WTC11 (cell line): ENCODE results near the gene ZNF423.

ENCODE experiments used
- CBFB ChIP-seq: sonication (generic); formaldehyde crosslinking; IDR thresholded peaks from 2 replicates; pipeline ENCODE4 v1.8.1; 2022; ENCODE audit warnings: mild to moderate bottlenecking, low read depth, missing genetic modification reagents
- ESRRA ChIP-seq: sonication (generic); formaldehyde crosslinking; IDR thresholded peaks from 2 replicates; pipeline ENCODE4 v1.8.1; 2022; ENCODE audit warnings: mild to moderate bottlenecking, missing genetic modification reagents, borderline replicate concordance
- NFYB ChIP-seq: sonication (generic); formaldehyde crosslinking; conservative IDR thresholded peaks from 2 replicates; pipeline ENCODE4 v1.8.0; 2022; ENCODE audit warnings: low read depth, missing genetic modification reagents
- TEAD4 ChIP-seq: sonication (generic); formaldehyde crosslinking; IDR thresholded peaks from 2 replicates; pipeline ENCODE4 v1.8.0; 2022; ENCODE audit warnings: mild to moderate bottlenecking, missing genetic modification reagents
- ZNF121 ChIP-seq: sonication (generic); formaldehyde crosslinking; IDR thresholded peaks from 2 replicates; pipeline ENCODE4 v1.8.0; 2023; ENCODE audit warnings: missing genetic modification reagents
- TF ChIP-seq, protein P1 (sequence below): sonication (generic); formaldehyde crosslinking; IDR thresholded peaks from 2 replicates; pipeline ENCODE4 v1.8.0; 2022; ENCODE audit warnings: mild to moderate bottlenecking, missing genetic modification reagents
- TF ChIP-seq, protein P2 (sequence below): sonication (generic); formaldehyde crosslinking; IDR thresholded peaks from 2 replicates; pipeline ENCODE4 v1.8.1; 2022; ENCODE audit warnings: missing genetic modification reagents, borderline replicate concordance
- TF ChIP-seq, protein P3 (sequence below): sonication (generic); formaldehyde crosslinking; IDR thresholded peaks from 2 replicates; pipeline ENCODE4 v1.8.0; 2022; ENCODE audit warnings: mild to moderate bottlenecking, missing genetic modification reagents
- TF ChIP-seq, protein P4 (sequence below): fragments of 200-600 bp; IDR thresholded peaks from 2 replicates; pipeline ENCODE4 v1.8.0; 2022; ENCODE audit warnings: antibody characterized with exemption
- TF ChIP-seq, protein P5 (sequence below): sonication (generic); formaldehyde crosslinking; conservative IDR thresholded peaks from 2 replicates; pipeline ENCODE4 v1.8.1; 2023; ENCODE audit warnings: mild to moderate bottlenecking, low read depth, missing genetic modification reagents, moderate library complexity
- TF ChIP-seq, protein P6 (sequence below): sonication (generic); formaldehyde crosslinking; IDR thresholded peaks from 2 replicates; pipeline ENCODE4 v1.8.0; 2023; ENCODE audit warnings: mild to moderate bottlenecking, missing genetic modification reagents
- TF ChIP-seq, protein P7 (sequence below): sonication (generic); formaldehyde crosslinking; IDR thresholded peaks from 2 replicates; pipeline ENCODE4 v1.8.0; 2022; ENCODE audit warnings: mild to moderate bottlenecking, missing genetic modification reagents

DNA sequence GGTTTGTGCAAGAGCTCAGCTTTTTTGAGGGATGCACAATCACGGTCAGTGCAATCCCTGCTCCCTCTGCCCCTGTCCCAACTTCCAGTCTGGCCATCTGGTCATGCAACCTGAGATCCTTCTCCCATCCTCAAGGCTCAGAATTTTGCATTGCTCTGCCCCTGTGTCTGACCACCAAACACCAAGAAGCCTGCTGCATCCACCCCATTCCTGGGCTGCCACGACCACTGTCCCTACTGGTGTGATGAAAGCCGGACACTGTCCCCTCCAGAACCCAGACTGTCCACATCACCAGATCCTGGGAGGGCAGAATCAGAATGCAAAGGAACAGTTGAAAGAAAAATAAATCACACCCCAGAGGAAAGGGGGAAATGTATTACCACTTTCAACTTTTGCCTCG, 251.3 kb downstream of the ZNF423 start:
- TF ChIP-seq TEAD4 (CRISPR knock-in tag) (no peak), ESRRA (CRISPR knock-in tag) (no peak), NFYB (CRISPR knock-in tag) (no peak), ZNF121 (no peak), CBFB (CRISPR knock-in tag) (no peak)
- TF ChIP-seq, protein P1, sequence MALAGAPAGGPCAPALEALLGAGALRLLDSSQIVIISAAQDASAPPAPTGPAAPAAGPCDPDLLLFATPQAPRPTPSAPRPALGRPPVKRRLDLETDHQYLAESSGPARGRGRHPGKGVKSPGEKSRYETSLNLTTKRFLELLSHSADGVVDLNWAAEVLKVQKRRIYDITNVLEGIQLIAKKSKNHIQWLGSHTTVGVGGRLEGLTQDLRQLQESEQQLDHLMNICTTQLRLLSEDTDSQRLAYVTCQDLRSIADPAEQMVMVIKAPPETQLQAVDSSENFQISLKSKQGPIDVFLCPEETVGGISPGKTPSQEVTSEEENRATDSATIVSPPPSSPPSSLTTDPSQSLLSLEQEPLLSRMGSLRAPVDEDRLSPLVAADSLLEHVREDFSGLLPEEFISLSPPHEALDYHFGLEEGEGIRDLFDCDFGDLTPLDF (CRISPR knock-in tag): no peak
- TF ChIP-seq, protein P2, sequence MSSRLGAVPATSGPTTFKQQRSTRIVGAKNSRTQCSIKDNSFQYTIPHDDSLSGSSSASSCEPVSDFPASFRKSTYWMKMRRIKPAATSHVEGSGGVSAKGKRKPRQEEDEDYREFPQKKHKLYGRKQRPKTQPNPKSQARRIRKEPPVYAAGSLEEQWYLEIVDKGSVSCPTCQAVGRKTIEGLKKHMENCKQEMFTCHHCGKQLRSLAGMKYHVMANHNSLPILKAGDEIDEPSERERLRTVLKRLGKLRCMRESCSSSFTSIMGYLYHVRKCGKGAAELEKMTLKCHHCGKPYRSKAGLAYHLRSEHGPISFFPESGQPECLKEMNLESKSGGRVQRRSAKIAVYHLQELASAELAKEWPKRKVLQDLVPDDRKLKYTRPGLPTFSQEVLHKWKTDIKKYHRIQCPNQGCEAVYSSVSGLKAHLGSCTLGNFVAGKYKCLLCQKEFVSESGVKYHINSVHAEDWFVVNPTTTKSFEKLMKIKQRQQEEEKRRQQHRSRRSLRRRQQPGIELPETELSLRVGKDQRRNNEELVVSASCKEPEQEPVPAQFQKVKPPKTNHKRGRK (CRISPR knock-in tag): no peak
- TF ChIP-seq, protein P3, sequence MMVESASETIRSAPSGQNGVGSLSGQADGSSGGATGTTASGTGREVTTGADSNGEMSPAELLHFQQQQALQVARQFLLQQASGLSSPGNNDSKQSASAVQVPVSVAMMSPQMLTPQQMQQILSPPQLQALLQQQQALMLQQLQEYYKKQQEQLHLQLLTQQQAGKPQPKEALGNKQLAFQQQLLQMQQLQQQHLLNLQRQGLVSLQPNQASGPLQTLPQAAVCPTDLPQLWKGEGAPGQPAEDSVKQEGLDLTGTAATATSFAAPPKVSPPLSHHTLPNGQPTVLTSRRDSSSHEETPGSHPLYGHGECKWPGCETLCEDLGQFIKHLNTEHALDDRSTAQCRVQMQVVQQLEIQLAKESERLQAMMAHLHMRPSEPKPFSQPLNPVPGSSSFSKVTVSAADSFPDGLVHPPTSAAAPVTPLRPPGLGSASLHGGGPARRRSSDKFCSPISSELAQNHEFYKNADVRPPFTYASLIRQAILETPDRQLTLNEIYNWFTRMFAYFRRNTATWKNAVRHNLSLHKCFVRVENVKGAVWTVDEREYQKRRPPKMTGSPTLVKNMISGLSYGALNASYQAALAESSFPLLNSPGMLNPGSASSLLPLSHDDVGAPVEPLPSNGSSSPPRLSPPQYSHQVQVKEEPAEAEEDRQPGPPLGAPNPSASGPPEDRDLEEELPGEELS: no peak
- TF ChIP-seq, protein P4, sequence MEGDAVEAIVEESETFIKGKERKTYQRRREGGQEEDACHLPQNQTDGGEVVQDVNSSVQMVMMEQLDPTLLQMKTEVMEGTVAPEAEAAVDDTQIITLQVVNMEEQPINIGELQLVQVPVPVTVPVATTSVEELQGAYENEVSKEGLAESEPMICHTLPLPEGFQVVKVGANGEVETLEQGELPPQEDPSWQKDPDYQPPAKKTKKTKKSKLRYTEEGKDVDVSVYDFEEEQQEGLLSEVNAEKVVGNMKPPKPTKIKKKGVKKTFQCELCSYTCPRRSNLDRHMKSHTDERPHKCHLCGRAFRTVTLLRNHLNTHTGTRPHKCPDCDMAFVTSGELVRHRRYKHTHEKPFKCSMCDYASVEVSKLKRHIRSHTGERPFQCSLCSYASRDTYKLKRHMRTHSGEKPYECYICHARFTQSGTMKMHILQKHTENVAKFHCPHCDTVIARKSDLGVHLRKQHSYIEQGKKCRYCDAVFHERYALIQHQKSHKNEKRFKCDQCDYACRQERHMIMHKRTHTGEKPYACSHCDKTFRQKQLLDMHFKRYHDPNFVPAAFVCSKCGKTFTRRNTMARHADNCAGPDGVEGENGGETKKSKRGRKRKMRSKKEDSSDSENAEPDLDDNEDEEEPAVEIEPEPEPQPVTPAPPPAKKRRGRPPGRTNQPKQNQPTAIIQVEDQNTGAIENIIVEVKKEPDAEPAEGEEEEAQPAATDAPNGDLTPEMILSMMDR: no peak
- TF ChIP-seq, protein P5, sequence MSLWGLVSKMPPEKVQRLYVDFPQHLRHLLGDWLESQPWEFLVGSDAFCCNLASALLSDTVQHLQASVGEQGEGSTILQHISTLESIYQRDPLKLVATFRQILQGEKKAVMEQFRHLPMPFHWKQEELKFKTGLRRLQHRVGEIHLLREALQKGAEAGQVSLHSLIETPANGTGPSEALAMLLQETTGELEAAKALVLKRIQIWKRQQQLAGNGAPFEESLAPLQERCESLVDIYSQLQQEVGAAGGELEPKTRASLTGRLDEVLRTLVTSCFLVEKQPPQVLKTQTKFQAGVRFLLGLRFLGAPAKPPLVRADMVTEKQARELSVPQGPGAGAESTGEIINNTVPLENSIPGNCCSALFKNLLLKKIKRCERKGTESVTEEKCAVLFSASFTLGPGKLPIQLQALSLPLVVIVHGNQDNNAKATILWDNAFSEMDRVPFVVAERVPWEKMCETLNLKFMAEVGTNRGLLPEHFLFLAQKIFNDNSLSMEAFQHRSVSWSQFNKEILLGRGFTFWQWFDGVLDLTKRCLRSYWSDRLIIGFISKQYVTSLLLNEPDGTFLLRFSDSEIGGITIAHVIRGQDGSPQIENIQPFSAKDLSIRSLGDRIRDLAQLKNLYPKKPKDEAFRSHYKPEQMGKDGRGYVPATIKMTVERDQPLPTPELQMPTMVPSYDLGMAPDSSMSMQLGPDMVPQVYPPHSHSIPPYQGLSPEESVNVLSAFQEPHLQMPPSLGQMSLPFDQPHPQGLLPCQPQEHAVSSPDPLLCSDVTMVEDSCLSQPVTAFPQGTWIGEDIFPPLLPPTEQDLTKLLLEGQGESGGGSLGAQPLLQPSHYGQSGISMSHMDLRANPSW (CRISPR knock-in tag): no peak
- TF ChIP-seq, protein P6, sequence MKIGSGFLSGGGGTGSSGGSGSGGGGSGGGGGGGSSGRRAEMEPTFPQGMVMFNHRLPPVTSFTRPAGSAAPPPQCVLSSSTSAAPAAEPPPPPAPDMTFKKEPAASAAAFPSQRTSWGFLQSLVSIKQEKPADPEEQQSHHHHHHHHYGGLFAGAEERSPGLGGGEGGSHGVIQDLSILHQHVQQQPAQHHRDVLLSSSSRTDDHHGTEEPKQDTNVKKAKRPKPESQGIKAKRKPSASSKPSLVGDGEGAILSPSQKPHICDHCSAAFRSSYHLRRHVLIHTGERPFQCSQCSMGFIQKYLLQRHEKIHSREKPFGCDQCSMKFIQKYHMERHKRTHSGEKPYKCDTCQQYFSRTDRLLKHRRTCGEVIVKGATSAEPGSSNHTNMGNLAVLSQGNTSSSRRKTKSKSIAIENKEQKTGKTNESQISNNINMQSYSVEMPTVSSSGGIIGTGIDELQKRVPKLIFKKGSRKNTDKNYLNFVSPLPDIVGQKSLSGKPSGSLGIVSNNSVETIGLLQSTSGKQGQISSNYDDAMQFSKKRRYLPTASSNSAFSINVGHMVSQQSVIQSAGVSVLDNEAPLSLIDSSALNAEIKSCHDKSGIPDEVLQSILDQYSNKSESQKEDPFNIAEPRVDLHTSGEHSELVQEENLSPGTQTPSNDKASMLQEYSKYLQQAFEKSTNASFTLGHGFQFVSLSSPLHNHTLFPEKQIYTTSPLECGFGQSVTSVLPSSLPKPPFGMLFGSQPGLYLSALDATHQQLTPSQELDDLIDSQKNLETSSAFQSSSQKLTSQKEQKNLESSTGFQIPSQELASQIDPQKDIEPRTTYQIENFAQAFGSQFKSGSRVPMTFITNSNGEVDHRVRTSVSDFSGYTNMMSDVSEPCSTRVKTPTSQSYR (CRISPR knock-in tag): no peak
- TF ChIP-seq, protein P7, sequence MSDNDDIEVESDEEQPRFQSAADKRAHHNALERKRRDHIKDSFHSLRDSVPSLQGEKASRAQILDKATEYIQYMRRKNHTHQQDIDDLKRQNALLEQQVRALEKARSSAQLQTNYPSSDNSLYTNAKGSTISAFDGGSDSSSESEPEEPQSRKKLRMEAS (CRISPR knock-in tag): no peak
